BLaER1 (cell line): ENCODE measurements around the gene LTBP2.

ENCODE experiments used
- H3K27ac ChIP-seq: shearing (Covaris generic); formaldehyde crosslinking; 2 replicates; pipeline ENCODE4 v1.8.1; 2022
- H3K27me3 ChIP-seq: shearing (Covaris generic); formaldehyde crosslinking; 2 replicates; pipeline ENCODE4 v1.8.1; 2022
- H3K36me3 ChIP-seq: shearing (Covaris generic); formaldehyde crosslinking; 2 replicates; pipeline ENCODE4 v1.8.1; 2022
- H3K4me1 ChIP-seq: shearing (Covaris generic); formaldehyde crosslinking; 2 replicates; pipeline ENCODE4 v1.8.1; 2022
- H3K4me2 ChIP-seq: shearing (Covaris generic); formaldehyde crosslinking; 2 replicates; pipeline ENCODE4 v1.8.1; 2022
- H3K4me3 ChIP-seq: shearing (Covaris generic); formaldehyde crosslinking; 2 replicates; pipeline ENCODE4 v1.8.1; 2022
- H3K9ac ChIP-seq: shearing (Covaris generic); formaldehyde crosslinking; 2 replicates; pipeline ENCODE4 v1.8.1; 2022
- H3K9me3 ChIP-seq: shearing (Covaris generic); formaldehyde crosslinking; 2 replicates; pipeline ENCODE4 v1.8.1; 2022
- H4K20me1 ChIP-seq: shearing (Covaris generic); formaldehyde crosslinking; 2 replicates; pipeline ENCODE4 v1.8.1; 2022
- Cebpa-rat ChIP-seq: shearing (Covaris generic); IDR thresholded peaks from 2 replicates; pipeline ENCODE4 v1.8.1; 2022

LTBP2 gene

DNA sequence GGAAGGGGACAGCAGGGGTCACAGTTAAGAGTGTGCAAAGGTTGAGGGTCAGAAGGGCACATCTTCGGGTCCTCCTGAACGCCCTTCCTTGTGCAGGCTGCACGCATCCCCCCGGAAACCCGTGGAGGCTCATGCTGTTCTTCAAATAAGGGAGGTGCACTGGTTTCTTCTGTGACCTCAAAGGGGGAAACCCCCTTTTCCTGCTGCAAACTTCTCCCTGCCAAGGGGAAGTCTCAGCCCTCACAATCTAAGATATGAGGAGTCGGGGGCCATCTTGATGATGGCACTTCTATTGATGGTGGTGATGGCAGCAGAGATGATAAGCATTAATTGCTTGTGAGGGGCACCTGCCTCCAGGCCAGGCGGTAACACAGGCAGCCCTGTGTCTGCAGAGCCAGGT is 78.5 kb downstream of the LTBP2 start:
- peaks cover 13% of the 10 kb centered on the region for H3K4me1 ChIP-seq
- TF ChIP-seq Cebpa-rat: no peak
- H3K9ac ChIP-seq: no peak overlapping the region
- H3K4me3 ChIP-seq: no peak overlapping the region
- H3K27ac ChIP-seq: no peak overlapping the region
- H3K36me3 ChIP-seq: no peaks in the 10 kb centered on the region
- no peaks in the 10 kb centered on the region for H3K27me3 ChIP-seq
- H3K9me3 ChIP-seq: no peaks in the 10 kb centered on the region
- H3K4me2 ChIP-seq: no peak overlapping the region
- no peaks in the 10 kb centered on the region for H4K20me1 ChIP-seq

- Histone ChIP-seq H3K4me2 (no peak overlapping the region), H3K9ac (no peak overlapping the region), H3K4me3 (no peak overlapping the region), H3K27me3 (no peaks in the 10 kb centered on the region), H3K27ac (no peak overlapping the region), H3K36me3 (no peaks in the 10 kb centered on the region), H3K9me3 (no peaks in the 10 kb centered on the region), H4K20me1 (no peaks in the 10 kb centered on the region), H3K4me1 (peaks cover 10% of the 10 kb centered on the region)
- TF ChIP-seq Cebpa-rat: no peak
Measured at GRCh38 chr14:74532246-74532645, 79.8 kb downstream of the LTBP2 start.

DNA sequence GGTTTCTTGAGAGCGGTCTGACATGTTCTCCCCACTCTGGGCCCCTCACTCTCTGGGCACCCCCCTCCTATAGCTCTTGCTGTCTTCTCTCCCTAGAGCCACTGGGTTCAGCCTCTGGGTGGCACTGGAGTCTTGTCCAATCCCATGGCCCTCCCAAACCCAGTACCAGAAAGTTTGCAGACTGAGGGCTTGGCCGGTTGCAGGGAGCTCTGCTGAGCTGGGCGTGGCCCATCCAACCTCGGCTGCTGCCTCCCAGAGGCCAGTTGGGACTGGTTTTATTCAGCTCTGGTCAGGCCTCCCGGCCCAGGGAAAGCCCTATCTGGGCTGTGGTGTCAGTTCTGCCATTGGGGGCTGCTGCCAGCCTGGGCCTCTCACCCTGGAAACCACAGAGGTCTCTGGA is 80.6 kb downstream of the LTBP2 start:
- H3K4me3 ChIP-seq: no peak overlapping the region
- H4K20me1 ChIP-seq: no peaks in the 10 kb centered on the region
- H3K9me3 ChIP-seq: no peaks in the 10 kb centered on the region
- TF ChIP-seq Cebpa-rat: no peak
- H3K36me3 ChIP-seq: no peaks in the 10 kb centered on the region
- no peaks in the 10 kb centered on the region for H3K27me3 ChIP-seq
- peaks cover 17% of the 10 kb centered on the region for H3K4me1 ChIP-seq
- no peak overlapping the region for H3K4me2 ChIP-seq
- H3K9ac ChIP-seq: no peak overlapping the region
- no peak overlapping the region for H3K27ac ChIP-seq

GRCh38 chr14:74531006-74531405 is 81.0 kb downstream of the LTBP2 start:
- Histone ChIP-seq H3K27ac (no peak overlapping the region), H3K9ac (no peak overlapping the region), H4K20me1 (no peaks in the 10 kb centered on the region), H3K36me3 (no peaks in the 10 kb centered on the region), H3K4me1 (peaks cover 20% of the 10 kb centered on the region), H3K4me2 (no peak overlapping the region), H3K9me3 (no peaks in the 10 kb centered on the region), H3K27me3 (no peaks in the 10 kb centered on the region), H3K4me3 (no peak overlapping the region)
- no peak for TF ChIP-seq Cebpa-rat

DNA sequence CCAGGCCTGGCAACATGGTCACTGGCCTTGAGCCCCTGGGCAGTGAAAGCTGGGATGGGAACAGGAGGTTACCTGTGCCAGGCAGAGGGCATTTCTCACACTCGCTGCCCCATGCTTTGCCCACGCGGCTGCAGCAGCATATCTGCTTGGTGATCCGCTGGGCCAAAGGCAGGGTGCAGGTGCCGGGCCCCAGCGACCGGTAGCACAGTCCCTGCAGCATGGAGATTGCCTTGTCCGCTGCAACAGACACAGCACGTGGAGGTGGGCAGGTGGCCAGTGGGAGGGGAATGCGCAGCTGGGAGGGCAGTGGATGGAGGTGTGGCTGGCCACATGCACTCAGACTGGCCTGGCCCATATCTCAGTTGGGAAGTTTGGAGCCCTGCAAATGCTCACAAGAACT is 83.2 kb downstream of the LTBP2 start:
- Histone ChIP-seq H3K9ac (no peak overlapping the region), H3K4me2 (no peak overlapping the region), H3K36me3 (no peaks in the 10 kb centered on the region), H3K27ac (no peak overlapping the region), H3K4me1 (peaks cover 34% of the 10 kb centered on the region), H3K4me3 (no peak overlapping the region), H3K27me3 (no peaks in the 10 kb centered on the region), H3K9me3 (no peaks in the 10 kb centered on the region), H4K20me1 (no peaks in the 10 kb centered on the region)
- no peak for TF ChIP-seq Cebpa-rat

- TF ChIP-seq Cebpa-rat: no peak
- Histone ChIP-seq H3K27ac (no peak overlapping the region), H4K20me1 (no peaks in the 10 kb centered on the region), H3K4me1 (peaks cover 29% of the 10 kb centered on the region), H3K4me3 (no peak overlapping the region), H3K27me3 (no peaks in the 10 kb centered on the region), H3K9ac (no peak overlapping the region), H3K9me3 (no peaks in the 10 kb centered on the region), H3K36me3 (no peaks in the 10 kb centered on the region), H3K4me2 (no peak overlapping the region)
Measured at GRCh38 chr14:74528406-74528805, 83.6 kb downstream of the LTBP2 start.

- TF ChIP-seq Cebpa-rat: no peak
- no peak overlapping the region for H3K4me3 ChIP-seq
- H3K9ac ChIP-seq: no peak overlapping the region
- peaks cover 26% of the 10 kb centered on the region for H3K4me1 ChIP-seq
- H3K36me3 ChIP-seq: no peaks in the 10 kb centered on the region
- H4K20me1 ChIP-seq: no peaks in the 10 kb centered on the region
- H3K4me2 ChIP-seq: no peak overlapping the region
- H3K27me3 ChIP-seq: no peaks in the 10 kb centered on the region
- no peaks in the 10 kb centered on the region for H3K9me3 ChIP-seq
- no peak overlapping the region for H3K27ac ChIP-seq
Measured at GRCh38 chr14:74527736-74528280, 84.2 kb downstream of the LTBP2 start.

- no peaks in the 10 kb centered on the region for H3K27me3 ChIP-seq
- H4K20me1 ChIP-seq: no peaks in the 10 kb centered on the region
- H3K4me3 ChIP-seq: no peak overlapping the region
- no peaks in the 10 kb centered on the region for H3K9me3 ChIP-seq
- no peaks in the 10 kb centered on the region for H3K36me3 ChIP-seq
- peaks cover 26% of the 10 kb centered on the region for H3K4me1 ChIP-seq
- peak overlapping the region; percentile 20; the same call in 1 of the 2 replicates for H3K4me2 ChIP-seq
- no peak for TF ChIP-seq Cebpa-rat
- no peak overlapping the region for H3K27ac ChIP-seq
- no peak overlapping the region for H3K9ac ChIP-seq
Measured at GRCh38 chr14:74526854-74527585, 85.0 kb downstream of the LTBP2 start.

DNA sequence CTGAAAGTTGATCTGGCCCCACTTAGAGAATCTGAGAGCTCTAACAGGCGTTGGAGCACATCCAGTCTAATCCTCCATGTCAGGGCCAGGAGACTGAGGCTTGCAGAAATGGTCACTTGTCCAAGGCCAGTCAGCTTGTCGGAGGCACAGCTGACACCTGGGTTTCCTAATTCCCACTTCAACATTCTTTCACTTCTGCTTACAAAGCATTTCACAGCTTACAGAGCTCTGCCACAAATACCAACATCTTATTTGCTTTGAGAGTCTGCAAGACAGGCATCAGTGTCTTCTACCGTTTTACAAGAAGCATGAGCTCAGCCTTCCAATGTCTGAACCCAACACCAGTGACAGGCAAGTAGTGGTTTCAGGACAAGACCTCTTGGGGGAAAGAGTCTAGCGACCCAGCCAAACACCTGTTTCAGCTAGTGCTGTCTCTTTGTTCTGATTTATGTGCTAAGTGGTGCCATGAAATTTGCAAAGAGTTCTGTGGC is 86.6 kb downstream of the LTBP2 start:
- TF ChIP-seq Cebpa-rat: no peak
- Histone ChIP-seq H3K27ac (no peak overlapping the region), H4K20me1 (no peaks in the 10 kb centered on the region), H3K27me3 (no peaks in the 10 kb centered on the region), H3K4me2 (peak overlapping the region; percentile 24; the same call in 1 of the 2 replicates), H3K4me3 (no peak overlapping the region), H3K4me1 (peaks cover 26% of the 10 kb centered on the region), H3K36me3 (no peaks in the 10 kb centered on the region), H3K9ac (no peak overlapping the region), H3K9me3 (no peaks in the 10 kb centered on the region)

DNA sequence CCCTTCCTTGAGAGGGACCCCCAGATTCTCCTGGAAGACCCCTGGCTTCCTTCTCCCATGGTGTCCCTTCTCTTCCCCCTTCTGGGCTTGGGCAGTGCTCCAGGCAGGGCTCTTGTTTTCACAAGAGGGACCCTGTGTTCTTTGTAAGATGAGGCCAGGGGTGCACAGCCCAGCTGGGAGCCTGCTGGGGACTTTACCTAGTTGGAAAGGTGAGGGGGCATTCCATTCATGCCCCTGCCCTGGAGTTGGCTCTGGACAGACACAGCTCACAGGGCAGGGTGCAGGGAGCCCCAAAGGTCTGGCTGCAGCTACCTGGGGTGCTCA is 87.3 kb downstream of the LTBP2 start:
- peaks cover 26% of the 10 kb centered on the region for H3K4me1 ChIP-seq
- H3K9me3 ChIP-seq: no peaks in the 10 kb centered on the region
- no peak overlapping the region for H3K4me3 ChIP-seq
- H4K20me1 ChIP-seq: no peaks in the 10 kb centered on the region
- no peaks in the 10 kb centered on the region for H3K36me3 ChIP-seq
- H3K4me2 ChIP-seq: no peak overlapping the region
- no peak for TF ChIP-seq Cebpa-rat
- H3K27ac ChIP-seq: no peak overlapping the region
- no peaks in the 10 kb centered on the region for H3K27me3 ChIP-seq
- H3K9ac ChIP-seq: no peak overlapping the region
